Sciatic nerve (tissue), 2 donors: ENCODE results near the gene BIN2. TPM values are rescaled to one million over a fixed set of nuclear protein-coding genes. Genes with fewer than 3 reads are reported as not detected.

Source experiments
- ATAC-seq: fragments of 200-7000 bp; cut with Tn5 transposase; one replicate; pipeline ENCODE4 v1.9.1; 2020; ENCODE audit warnings: mild to moderate bottlenecking, moderate library complexity
- DNase-seq: peaks from one replicate; pipeline ENCODE4 v3.0.0-alpha.2; 2020; ENCODE audit warnings: low spot score
- intact Hi-C: fragments of 100-400 bp; cut with DNase I; formaldehyde crosslinking; loops from one replicate; pipeline ENCODE4 v1.14.2; 2022
- total RNA-seq: library from RNA; stranded (reverse); fragmentation: NEBNext Ultra II Directional; extraction: Animal tissue kit (Norgen Biotek cat#: 25700); gene quantifications from one replicate; pipeline ENCODE4 v1.2.1, GENCODE V29; 2021
- donor health status: DM: no; HTN: no; CAD: no.
- donor health status: DM: no; HTN: no; CAD: no.

BIN2 gene
- 11.2 TPM for total RNA-seq

DNA sequence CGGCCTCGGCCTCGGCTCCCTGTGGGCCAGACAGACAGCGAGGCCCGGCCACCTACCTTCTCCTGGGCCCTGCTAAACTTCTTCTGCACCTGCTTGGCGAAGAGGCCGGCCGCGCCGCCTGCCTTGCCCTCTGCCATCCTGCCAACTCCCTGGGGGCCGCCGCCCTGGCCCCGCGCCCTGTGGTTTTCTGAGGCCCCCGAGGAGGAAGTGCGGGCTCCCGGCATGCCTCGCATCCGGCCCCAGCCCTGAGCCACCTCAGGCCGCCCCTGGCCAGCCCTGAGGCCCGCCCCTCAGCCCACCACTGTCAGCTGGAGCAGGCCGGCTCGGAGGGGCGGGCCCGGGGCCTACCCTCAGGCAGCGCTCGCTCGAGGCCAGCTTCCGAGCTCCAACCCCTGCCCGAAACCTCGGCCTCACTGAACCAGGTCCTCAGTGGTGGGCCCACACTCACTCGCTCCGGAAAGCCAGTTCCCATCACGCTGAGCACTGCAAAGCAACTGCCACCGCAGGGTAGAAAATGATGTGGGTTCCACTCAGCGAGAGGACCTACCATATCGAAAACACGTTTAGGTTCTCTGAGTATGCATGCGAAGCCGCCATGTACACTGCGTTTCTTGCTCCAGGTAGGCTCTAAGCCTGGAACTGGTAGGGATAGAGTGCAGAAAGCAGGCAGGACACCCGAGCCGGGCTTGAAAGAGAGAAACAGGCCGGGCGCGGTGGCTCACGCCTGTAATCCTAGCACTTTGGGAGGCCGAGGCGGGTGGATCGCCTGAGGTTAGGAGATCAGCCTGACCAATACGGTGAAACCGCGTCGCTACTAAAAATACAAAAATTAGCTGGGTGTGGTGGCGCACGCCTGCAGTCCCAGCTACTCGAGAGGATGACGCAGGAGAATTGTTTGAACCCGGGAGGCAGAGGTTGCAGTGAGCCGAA is at the start of gene BIN2:
Gene BIN2 (minus strand): TSS at position 209 of the 930 bp plus-strand sequence. CDS start 72 bp downstream, at position 137.
- DNase-seq (peak; percentile 70), ATAC-seq (peak; percentile 9)

DNA sequence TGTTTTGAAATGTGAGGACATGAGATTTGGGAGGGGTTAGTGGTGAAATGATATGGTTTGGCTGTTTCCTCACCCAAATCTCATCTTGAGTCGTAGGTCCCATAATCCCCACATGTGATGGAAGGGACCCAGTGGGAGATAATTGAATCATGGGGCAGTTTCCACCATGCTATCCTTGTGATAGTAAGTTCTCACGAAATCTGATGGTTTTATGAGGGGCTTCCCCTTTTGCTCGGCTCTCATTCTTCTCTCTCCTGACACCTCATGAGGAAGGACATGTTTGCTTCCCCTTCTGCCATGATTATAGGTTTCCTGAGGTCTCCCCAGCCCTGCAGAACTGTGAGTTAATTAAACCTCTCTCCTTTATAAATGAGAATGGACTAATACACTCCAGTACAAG is 49.2 kb upstream of the BIN2 start:
- no peak for ATAC-seq
- intact Hi-C loops = no loop called here
- no peak for DNase-seq

More for the DNA sequence above, at the start of gene BIN2:
- intact Hi-C loops = no loop called here

DNA sequence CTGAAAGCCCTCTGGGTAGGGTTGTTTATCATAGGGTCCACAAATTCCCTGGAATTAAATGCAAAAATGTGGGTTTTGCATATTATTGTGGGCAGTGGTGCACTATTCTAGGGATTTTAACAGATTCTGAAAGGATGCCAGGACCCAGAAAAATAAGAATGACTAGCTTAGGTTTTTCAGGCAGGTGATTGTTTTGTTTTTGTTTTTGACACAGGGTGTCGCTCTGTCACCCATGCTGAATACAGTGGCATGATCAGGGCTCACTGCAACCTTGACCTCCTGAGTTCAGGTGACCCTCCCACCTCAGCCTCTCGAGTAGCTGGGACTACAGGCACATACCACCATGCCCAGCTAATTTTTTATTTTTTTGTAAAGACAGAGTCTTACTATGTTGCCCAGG is 48.0 kb upstream of the BIN2 start:
- ATAC-seq = no peak
- no peak for DNase-seq
- intact Hi-C loops = no loop called here

DNA sequence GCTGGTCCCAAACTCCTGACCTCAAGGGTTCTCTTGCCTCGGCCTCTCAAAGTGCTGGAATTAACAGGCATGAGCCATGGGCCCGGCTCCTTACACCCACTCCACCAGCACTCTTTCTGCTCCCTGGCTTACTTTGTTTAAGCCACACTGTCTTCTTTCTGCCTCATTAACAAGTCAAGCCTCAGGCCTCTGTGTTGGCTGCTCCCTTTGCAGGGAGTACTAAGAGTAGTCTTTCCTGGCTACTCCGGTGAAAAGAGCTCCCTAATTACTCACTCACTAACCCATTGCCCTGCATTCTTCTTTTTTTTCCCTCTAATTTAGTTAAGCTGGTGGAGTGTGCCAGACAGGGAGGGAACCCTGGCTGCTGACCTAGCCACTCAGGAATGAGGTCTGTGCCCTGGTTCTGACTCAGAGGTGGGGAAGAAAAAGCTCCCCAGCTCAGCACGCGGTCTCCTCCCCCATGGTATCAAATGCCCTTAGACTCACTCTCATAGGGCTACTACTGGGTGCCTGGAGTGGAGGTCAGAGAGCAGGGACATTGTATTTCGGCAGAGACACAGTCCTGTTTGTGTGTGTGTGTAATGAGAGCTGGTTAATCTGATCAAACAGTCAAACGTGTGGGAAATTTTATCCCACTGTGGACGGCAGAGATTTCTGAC is 47.5 kb upstream of the BIN2 start:
- peak; percentile 93 for ATAC-seq
- peak; percentile 65 for DNase-seq
- intact Hi-C loops = no loop called here

DNA sequence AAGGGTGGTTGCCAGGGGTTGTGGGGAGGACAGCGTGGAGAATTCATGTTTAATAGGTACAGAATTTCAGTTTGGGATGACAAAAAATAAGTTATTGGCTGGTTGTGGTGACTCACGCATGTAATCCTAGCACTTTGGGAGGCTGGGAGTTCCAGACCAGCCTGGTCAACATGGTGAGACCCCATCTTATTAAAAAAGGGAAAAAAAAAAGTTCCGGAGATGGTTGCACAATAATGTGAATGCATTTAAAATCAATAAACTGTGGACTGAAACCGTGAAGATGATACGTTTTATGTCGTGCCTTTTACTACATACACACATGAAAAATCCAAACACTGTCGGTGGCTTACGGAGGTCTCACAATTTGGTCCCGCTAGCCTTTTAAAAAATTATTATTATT is 46.7 kb upstream of the BIN2 start:
- DNase-seq (no peak), ATAC-seq (no peak)
- intact Hi-C loops = no loop called here

DNA sequence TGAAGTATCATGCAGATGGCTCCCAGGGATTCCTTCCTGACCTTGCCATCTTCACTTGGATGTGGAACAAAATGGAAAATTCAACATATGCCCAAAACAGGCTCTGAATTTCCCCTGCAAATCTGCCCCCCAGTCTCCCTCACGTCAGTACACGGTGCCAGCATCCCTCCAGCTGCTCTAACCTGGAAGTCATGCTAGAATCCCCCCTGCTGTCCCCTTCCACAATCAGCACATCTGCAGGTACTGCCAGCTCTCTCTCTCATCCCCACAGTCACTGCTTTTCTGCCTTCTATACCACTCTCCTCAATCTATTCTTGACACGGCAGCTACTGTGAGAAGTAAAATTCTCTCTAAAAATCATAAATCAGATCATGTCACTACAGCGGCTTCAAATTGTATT is 45.6 kb upstream of the BIN2 start:
- intact Hi-C loops = no loop called here
- no peak for ATAC-seq
- DNase-seq = no peak

DNA sequence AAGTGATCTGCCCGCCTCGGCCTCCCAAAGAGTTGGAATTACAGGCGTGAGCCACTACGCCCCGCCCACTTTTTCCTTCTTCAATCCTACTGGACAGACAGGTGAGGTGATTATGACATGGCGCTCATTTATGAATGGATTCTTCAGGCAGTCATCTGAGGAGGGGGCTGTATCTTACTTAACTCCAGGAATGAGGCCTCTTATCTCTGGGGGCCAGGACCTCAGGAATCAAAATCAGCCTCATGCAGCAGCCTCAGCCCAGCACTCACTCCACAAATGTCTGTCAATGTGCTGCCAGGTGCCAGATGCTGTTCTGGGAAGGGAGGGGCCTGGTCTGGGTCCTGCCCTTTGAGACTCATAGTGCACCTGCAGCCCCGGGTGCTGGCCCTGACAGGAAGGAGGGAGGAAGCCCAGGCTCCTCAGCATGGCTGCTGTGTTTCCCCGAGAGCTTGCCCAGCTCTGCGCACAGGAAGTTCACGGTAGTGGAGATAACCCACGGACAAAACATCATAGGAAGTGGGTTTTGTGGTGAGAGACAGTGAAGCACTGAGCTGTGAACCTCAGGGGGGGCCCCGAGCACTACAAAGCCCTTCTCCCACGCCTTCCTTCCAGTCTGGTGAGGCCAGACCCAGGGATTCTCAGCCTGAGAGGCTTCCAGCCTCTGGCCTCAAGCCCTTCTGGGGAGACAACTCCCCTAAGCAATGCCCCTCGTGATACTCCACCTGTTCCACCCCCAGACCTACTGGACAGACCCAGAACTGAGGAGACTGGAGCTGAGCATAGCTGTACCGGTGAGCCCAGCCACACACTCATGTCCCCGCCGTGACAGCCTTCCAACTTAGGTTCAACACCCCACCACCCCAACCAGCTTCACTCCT is 44.9 kb upstream of the BIN2 start:
- ATAC-seq (peak; percentile 62), DNase-seq (no peak)
- intact Hi-C loops = no loop called here

DNA sequence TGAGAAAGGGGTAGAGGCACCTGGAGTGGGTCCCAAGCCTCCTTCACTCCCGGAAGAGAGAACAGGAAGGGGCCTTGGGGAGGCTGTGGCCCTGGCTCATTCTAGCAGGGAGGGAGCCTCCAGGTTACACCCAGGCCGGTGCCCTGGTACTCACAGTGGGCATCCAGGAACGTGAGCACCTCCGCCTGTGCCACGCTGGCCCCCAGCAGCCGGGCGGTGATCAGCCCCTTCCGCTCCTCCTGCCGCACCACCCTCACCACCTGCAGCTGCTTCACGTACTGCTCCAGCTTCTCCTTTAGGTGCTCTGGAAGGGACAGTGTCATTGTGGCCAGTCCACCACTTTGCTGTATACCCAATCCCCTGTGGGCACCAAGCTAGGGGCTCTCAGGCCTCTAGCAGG is 41.3 kb upstream of the BIN2 start:
- ATAC-seq (no peak), DNase-seq (no peak)
- intact Hi-C loops = no loop called here

DNA sequence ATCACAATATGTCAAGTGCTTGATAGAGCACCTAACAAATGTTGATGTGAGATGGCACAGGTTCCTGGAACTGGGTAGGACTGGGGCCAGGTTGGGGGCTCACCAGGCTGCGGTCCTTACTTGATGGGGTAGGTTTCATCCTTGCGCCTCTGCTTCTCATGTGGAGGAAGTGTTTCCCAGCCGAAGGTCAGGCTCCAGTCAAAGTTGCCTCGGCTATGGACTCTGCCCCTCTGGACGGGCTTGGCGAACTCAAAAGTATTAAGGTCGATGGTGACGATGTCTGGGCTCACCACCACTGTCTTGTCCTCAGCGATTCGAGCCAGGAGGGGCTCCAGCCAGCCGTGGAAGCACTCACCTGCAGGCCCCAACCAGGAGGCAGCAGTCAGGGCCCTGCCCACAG is 40.0 kb upstream of the BIN2 start:
- DNase-seq = no peak
- no peak for ATAC-seq
- intact Hi-C loops = no loop called here

DNA sequence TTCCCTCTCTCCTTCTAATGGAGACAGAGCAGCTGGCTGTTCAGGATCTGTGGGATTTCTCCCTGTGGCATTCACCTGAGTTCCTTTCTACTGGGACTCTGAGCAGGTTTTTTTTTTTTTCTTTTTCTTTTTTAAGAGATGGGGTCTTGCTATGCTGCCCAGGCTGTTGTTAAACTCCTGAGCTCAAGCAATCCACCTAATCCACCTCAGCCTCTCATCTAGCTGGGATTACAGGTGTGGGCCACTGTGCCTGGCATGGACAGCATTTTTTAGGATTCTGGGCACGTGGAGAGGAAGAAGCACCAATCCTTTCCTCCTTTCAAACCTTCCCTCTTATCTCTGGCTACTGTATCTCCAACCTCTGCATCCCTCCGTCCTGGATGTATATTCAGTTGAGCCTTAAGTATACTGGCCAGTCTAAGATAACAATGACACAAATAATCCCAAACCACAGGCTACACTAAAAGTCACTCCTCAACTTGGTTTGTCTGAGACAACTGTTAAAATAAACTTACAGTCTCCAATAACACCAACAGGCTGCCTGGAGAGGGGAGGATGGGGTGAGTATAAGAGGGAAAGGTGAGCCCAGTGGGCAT is 38.9 kb upstream of the BIN2 start:
- DNase-seq = no peak
- intact Hi-C loops = no loop called here
- no peak for ATAC-seq

DNA sequence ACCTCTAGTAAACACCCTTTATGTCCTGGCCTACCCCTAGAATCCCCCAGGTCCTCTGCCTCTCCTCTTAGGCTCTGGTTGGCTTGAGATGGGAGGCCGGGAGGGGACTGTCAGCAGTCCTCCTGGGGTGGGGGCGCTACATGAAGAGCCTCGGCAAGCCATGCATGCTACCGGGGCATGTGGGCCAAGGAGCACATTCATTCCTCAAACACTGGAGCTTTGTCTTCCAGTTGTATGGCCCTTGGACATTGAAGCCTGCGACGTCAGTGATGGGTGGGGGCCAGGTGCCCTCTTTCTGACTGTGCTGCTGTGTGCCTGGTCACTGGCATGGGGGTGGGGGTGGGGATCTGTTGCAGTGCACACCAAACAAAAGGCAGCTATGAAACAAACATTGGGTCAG is 38.3 kb upstream of the BIN2 start:
- peak; percentile 38 for ATAC-seq

DNA sequence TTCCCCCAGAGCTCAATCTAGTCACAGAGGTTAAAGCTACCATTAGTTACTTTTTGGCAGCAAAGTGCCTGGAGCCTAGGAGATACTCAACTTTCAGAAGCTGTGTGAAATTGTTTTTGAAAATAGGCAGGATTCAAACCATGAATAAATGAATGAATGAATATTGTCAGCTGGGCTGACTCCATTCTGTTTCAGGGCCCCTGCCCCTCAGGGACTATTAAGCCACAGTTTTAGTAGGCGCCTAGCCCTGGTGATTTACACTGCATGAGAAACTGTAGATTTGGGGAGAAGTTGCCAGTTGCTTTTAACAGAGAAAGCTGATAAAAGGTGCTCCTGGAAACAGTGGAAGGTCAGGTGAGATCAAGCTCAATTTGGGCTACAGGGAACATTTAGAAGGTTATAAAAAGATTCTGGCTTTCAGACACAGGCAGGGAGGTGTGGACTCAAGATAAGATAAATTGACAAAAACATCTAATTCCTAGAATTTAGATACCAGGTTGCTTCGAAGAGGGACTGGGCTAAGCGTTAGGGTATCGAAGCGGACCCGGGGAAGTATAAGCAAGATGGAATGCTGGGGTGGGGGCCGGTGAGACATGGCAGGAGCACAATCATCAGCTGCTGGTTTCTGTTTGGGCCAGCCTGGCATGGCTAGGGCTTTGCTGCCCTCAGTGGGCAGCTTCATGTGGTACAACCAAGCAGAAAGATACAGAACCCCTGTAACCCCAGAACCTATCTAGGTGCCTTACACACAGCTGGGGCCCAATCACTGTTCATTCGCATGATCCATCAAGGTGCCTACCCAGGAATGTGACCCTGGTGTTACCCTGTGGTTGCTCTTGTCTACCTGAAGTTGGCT is 37.4 kb upstream of the BIN2 start:
- DNase-seq (no peak), ATAC-seq (peak; percentile 37)
- intact Hi-C loops = no loop called here

More for the DNA sequence above, 38.3 kb upstream of the BIN2 start:
- DNase-seq = no peak
- intact Hi-C loops = no loop called here

DNA sequence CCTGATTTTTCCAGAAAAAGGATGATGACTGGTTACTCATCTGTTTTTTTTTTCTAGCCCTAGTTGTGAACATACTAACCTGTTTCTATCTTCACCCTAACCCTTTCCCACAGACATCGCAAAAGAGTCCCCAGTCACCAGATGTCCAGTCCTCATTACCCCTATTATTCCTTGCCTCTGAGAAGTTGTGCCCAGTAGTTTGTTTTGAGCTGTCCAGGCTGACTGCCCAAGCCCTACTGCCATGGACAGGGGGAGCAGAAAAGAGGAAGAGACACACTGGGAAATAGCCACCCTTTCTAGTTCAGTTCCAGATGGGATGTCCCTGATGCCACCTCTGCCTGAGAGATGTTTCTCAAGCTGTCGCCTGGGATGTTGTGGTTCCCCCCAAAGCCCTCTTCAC is 36.3 kb upstream of the BIN2 start:
- intact Hi-C loops = no loop called here
- DNase-seq = no peak
- ATAC-seq = no peak

DNA sequence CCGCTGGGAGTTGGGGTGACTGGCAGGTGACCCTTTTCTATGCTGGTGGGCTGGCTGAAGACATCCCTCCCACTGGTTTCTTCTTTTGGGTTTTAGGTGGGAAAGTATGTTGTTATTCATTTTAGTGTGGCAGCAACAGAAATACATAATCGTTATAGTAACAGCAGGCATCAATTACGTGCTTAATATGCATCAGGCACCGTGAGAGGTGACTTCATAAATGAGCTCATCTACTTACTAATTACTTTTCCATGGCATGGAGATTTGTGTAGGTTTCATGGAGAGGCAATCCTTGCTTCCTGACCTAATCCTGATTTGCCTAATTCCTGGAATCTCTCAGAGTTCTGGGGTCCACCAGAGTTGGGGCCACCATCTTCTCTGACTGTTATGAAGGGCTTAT is 35.9 kb upstream of the BIN2 start:
- no peak for DNase-seq
- intact Hi-C loops = no loop called here
- no peak for ATAC-seq

DNA sequence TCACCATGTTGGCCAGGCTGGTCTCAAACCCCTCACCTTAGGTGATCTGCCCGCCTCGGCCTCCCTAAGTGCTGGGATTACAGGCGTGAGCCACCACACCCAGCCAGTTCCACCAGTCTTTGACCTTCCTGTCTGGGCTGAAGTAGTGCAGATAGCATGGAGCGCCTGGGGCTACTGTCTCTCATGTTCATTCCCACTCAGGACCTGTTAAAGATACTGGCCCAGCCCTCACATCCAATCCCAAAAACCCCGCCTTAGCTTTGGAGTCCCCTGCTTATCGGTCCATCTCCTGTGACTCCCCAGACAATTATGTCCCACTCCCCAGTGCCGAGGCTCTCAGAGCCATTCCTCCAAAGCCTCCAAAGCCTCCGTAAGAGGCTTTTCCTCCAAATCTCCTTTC is 34.5 kb upstream of the BIN2 start:
- intact Hi-C loops = no loop called here
- DNase-seq (no peak), ATAC-seq (no peak)

DNA sequence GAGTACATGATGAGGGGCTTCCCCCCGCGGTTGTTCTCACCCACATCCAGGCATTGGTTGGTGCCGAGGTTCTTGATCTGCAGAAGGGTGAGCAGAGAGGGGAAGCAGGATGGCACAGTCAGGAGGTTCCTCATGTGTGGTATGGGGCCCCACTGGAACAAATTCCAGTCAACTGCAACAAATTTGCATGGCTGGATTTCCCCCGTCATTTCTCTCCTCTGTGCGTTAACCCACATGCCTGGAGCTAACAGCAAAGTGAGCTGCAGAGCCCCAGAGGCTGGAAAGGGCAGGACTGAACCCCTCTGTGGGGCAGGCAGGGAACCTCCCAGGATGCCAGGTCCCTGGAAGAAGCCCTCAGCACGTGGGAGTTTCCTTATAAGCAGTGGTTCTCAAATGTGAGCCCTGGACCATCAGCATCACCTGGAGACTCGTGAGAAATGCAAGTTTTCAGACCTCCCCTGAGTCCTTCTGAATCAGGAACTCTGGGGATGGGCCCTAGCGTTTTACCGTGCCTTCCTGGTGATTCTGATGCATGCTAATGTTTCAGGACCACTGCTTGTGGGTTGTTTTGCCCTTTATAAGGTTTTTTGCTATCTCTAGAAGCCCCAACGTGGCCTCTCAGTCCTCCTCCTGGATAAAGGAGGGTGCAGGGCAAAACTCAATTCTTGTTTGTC is 33.5 kb upstream of the BIN2 start:
- intact Hi-C loops = no loop called here
- ATAC-seq (no peak), DNase-seq (no peak)

DNA sequence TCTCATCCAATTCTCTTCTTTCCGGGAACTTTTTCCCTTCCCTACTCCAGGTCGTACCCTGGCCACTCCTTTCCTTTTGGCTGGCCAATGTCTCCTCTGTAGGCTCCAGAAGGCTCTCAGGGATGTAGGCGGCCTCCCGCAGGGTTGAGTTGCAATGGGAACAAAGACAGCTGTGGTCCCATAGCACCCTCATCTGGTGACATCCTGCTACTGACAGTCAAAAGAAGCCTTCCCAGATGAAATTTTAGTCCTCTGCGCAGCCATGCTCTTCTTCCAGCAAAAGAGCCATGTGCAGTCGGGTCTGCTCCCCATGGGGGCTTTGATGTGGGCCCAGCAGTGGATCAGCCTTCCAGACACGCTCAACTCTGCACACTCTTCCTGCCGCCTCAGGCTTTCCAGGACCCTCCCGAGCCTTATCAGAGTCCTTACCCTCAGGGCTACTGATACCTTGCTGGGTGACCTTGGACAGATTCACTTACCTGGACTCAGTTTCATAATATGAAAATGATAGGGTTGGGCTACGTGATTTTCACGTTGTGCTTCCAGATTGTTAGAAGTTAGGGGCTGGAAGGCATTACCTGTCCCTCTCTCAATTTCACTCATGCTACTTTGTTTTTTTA is 28.0 kb upstream of the BIN2 start:
- intact Hi-C loops = no loop called here
- peak; percentile 38 for ATAC-seq
- DNase-seq = no peak
